ENCODE data around the gene KCNC2. TPM values are rescaled to one million over a fixed set of nuclear protein-coding genes. Genes with fewer than 3 reads are reported as not detected.
A peak's percentile ranks its signal among the peaks of the same experiment; 100 is the strongest.

KCNC2 gene
- total and polyA plus RNA-seq, 11 donors: not detected

DNA sequence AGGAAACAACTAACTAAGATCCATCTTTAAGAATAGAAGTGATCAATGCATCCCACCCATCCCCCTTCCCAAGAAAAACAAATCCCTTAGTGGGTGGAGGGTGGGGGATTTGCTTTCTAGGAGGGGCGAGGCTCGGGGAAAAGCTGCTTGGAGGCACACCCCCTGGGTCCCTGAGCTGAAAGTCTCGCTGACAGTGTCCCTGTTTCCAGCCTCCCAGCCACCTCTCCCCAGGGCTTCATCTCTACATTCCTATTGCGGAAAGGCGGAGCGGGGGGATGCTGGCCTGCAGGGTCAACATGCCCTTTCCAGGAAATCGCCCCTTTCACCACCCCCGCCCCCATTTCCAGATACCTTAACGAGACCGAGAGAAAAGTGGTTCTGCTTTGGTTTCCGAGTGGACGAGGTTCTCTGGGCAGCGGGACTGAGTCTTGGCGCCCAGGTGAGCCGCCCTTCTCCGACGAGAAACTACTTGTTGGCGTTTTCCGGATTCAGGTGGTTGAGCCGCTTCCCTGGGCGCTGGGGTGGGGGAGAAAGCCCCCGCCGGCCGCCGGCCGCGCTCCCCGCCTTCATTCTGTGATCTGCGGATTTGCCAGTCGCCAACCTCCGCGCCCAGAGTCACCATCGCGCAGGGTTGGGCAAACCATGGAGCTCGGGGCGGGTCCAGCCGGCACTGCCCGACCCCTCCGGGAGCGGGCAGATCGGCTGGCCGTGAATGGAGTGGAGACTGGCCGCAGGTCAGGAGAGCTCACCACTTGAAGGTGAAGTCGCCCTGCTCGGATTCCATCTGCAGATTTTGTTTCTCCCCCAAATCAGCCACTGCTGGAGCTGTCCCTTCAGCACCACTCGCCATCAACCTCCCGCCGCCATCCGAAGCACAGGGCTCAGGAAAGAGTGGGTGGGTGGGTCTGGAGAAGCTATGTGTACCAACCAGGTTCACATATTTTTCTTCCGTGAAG lies 505 bp downstream of the KCNC2 start:
- H3K27ac ChIP-seq: no peak overlapping the region
- H3K4me1 ChIP-seq: peaks cover 0 to 9% (median 0%) of the 10 kb centered on the region in 12 donors
- H3K4me3 ChIP-seq: no peak overlapping the region
- DNase-seq: peak in 1 of 5 donors; percentile 11
- H3K27me3 ChIP-seq: peaks cover 15 to 60% (median 42%) of the 10 kb centered on the region in 9 donors
- WGBS, 4 donors: 1 to 3% (median 2%) methylated on average over 43 to 50 of the region's 50 CpGs
- H3K9me3 ChIP-seq: no peaks in the 10 kb centered on the region
- TF ChIP-seq, protein P1, sequence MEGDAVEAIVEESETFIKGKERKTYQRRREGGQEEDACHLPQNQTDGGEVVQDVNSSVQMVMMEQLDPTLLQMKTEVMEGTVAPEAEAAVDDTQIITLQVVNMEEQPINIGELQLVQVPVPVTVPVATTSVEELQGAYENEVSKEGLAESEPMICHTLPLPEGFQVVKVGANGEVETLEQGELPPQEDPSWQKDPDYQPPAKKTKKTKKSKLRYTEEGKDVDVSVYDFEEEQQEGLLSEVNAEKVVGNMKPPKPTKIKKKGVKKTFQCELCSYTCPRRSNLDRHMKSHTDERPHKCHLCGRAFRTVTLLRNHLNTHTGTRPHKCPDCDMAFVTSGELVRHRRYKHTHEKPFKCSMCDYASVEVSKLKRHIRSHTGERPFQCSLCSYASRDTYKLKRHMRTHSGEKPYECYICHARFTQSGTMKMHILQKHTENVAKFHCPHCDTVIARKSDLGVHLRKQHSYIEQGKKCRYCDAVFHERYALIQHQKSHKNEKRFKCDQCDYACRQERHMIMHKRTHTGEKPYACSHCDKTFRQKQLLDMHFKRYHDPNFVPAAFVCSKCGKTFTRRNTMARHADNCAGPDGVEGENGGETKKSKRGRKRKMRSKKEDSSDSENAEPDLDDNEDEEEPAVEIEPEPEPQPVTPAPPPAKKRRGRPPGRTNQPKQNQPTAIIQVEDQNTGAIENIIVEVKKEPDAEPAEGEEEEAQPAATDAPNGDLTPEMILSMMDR (IDR thresholded peaks at IDR 0.05): no peak
- no peak for TF ChIP-seq POLR2A (IDR thresholded peaks at IDR 0.05)
- ATAC-seq: peak in 1 of 4 donors; percentile 31
- intact Hi-C loops (cut with DNase I): no loop called here
- no peaks in the 10 kb centered on the region for H3K36me3 ChIP-seq

- DNase-seq (peak in 2 of 5 donors; percentile 14 to 49), ATAC-seq (peak in 1 of 4 donors; percentile 27)
- Histone ChIP-seq H3K4me1 (peaks cover 0 to 9% (median 0%) of the 10 kb centered on the region in 12 donors), H3K9me3 (no peaks in the 10 kb centered on the region), H3K36me3 (no peaks in the 10 kb centered on the region), H3K27ac (no peak overlapping the region), H3K4me3 (no peak overlapping the region), H3K27me3 (peaks cover 15 to 62% (median 42%) of the 10 kb centered on the region in 9 donors)
- intact Hi-C loops (cut with DNase I): no loop called here
- 3 to 6% (median 4%) methylated on average over 31 to 78 of the region's 78 CpGs for WGBS, 4 donors
- TF ChIP-seq POLR2A (IDR thresholded peaks at IDR 0.05): no peak
- TF ChIP-seq, protein P1 (IDR thresholded peaks at IDR 0.05): no peak
Measured at GRCh38 chr12:75207338-75208083, 2.1 kb downstream of the KCNC2 start.

GRCh38 chr12:75205558-75205957 lies 4.1 kb downstream of the KCNC2 start:
- no peak overlapping the region for H3K4me3 ChIP-seq
- 55 to 81% (median 65%) methylated on average over 1 of the region's 1 CpG for WGBS, 4 donors
- intact Hi-C loops (cut with DNase I): no loop called here
- H3K27me3 ChIP-seq: peaks cover 15 to 59% (median 41%) of the 10 kb centered on the region in 9 donors
- ATAC-seq (no peak), DNase-seq (no peak)
- peaks cover 0 to 9% (median 0%) of the 10 kb centered on the region in 12 donors for H3K4me1 ChIP-seq
- no peaks in the 10 kb centered on the region for H3K9me3 ChIP-seq
- TF ChIP-seq, protein P1 (IDR thresholded peaks at IDR 0.05): no peak
- no peak for TF ChIP-seq POLR2A (IDR thresholded peaks at IDR 0.05)
- no peak overlapping the region for H3K27ac ChIP-seq
- no peaks in the 10 kb centered on the region for H3K36me3 ChIP-seq

GRCh38 chr12:75196865-75197264 lies 12.8 kb downstream of the KCNC2 start:
- ATAC-seq (no peak), DNase-seq (no peak)
- H3K9me3 ChIP-seq: no peaks in the 10 kb centered on the region
- intact Hi-C loops (cut with DNase I): no loop called here
- H3K27ac ChIP-seq: no peak overlapping the region
- no peak overlapping the region for H3K4me3 ChIP-seq
- no peaks in the 10 kb centered on the region for H3K27me3 ChIP-seq
- H3K4me1 ChIP-seq: no peaks in the 10 kb centered on the region
- no peak for TF ChIP-seq POLR2A (IDR thresholded peaks at IDR 0.05)
- TF ChIP-seq, protein P1 (IDR thresholded peaks at IDR 0.05): no peak
- no peaks in the 10 kb centered on the region for H3K36me3 ChIP-seq

All from heart left ventricle (tissue), 16 donors.